ENCODE results near the gene GPR132. TPM values are rescaled to one million over a fixed set of nuclear protein-coding genes. Genes with fewer than 3 reads are reported as not detected.
A peak's percentile ranks its signal among the peaks of the same experiment; 100 is the strongest.

The GPR132 gene
- total and polyA plus RNA-seq, 10 of the 15 experiments (the other 5 are each of a cell fraction or from before 2014, with no cell fraction given) = 1.9 to 49.3 (median 20.4) TPM

DNA sequence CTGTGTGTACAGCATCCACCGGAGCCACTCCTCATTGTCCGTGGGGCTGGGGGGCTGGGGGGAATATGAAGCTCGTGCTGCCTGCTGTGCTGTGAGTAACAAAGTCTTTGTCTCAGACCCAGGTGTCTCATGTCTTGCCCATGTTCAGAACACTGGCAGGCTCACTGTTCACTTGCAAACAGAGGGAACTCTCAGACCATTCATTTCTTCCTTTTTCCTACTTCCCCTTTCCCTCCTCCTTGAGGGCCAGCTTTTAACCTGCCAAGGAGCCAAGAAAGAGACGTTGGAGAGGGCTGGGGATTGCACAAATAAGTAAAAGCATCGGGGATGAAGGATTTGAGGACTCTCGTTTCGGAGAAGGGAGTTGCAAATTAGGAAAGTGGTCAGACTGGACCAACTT is 21.6 kb downstream of the GPR132 start (continued):
- TF ChIP-seq, protein P1, sequence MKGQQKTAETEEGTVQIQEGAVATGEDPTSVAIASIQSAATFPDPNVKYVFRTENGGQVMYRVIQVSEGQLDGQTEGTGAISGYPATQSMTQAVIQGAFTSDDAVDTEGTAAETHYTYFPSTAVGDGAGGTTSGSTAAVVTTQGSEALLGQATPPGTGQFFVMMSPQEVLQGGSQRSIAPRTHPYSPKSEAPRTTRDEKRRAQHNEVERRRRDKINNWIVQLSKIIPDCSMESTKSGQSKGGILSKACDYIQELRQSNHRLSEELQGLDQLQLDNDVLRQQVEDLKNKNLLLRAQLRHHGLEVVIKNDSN (IDR thresholded peaks at IDR 0.05; ENCODE audit: borderline replicate concordance, extremely low read length, insufficient read depth, low read depth, low read length) = no peak
- TF ChIP-seq SPI1 (IDR thresholded peaks at IDR 0.05; ENCODE audit: borderline replicate concordance, insufficient read depth, low read depth, low read length) (peak; percentile 30; the same call in 1 of the 2 replicates), IKZF2 (IDR thresholded peaks at IDR 0.05) (0 out of 4 replicates have a peak, but pooled peaks have one; percentile 19 to 38), STAT3 (IDR thresholded peaks at IDR 0.05; ENCODE audit: low read depth, low read length) (no peak), PAX8 (IDR thresholded peaks at IDR 0.05) (no peak), ETV6 (conservative IDR thresholded peaks at IDR 0.05 in 1 of 2, IDR thresholded peaks at IDR 0.05 in 1 of 2; ENCODE audit: borderline replicate concordance in 1 of 2, low read depth in 1 of 2) (no peak), NFIC (IDR thresholded peaks at IDR 0.05; ENCODE audit: low read depth, low read length) (no peak), NRF1 (conservative IDR thresholded peaks at IDR 0.05; ENCODE audit: low read depth, low read length) (no peak)
- TF ChIP-seq, protein P2, sequence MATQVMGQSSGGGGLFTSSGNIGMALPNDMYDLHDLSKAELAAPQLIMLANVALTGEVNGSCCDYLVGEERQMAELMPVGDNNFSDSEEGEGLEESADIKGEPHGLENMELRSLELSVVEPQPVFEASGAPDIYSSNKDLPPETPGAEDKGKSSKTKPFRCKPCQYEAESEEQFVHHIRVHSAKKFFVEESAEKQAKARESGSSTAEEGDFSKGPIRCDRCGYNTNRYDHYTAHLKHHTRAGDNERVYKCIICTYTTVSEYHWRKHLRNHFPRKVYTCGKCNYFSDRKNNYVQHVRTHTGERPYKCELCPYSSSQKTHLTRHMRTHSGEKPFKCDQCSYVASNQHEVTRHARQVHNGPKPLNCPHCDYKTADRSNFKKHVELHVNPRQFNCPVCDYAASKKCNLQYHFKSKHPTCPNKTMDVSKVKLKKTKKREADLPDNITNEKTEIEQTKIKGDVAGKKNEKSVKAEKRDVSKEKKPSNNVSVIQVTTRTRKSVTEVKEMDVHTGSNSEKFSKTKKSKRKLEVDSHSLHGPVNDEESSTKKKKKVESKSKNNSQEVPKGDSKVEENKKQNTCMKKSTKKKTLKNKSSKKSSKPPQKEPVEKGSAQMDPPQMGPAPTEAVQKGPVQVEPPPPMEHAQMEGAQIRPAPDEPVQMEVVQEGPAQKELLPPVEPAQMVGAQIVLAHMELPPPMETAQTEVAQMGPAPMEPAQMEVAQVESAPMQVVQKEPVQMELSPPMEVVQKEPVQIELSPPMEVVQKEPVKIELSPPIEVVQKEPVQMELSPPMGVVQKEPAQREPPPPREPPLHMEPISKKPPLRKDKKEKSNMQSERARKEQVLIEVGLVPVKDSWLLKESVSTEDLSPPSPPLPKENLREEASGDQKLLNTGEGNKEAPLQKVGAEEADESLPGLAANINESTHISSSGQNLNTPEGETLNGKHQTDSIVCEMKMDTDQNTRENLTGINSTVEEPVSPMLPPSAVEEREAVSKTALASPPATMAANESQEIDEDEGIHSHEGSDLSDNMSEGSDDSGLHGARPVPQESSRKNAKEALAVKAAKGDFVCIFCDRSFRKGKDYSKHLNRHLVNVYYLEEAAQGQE (IDR thresholded peaks at IDR 0.05; ENCODE audit: low read depth, low read length) = no peak
